Measurements from ENCODE around the gene SERPINA3.

DNA sequence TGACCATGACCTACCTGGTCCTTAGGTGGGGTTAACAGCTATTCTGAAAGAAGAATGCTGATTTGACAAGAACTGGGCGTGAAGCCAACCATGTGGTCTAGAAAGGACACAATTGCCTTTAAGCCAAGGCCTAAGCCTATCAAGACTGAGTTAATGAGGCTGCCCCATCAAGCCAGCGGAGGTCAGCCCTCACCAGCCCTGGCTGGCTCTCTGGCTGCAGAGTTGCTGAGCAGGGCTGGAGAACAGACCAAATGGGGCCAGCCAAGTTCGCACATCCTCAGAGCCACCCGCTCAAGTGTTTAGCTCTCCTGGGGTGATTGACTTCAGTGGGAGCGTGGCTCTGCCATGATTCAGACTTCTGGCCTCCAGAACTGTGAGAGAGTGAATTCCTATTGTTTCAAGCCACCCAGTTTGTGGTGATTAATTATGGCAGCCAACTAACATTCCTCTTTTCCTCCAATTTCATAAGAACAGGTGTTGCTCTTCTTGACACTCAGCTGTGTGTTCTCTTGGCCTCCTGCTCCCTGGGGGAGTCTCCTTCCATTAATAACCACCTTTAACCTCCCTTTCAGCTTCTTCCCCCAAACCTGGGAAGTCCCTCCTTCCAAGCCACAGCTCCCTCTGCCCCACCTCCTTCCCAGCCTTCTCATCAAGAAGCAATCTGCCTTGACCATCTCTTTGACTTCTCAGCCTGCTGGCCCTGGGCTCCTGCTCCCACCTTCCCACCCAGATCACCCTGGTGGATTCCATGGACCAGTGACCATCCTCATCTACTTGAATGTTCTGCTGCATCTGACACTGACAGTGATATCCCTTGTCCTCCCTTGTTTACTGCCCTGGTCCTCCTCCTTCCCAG lies 36.2 kb upstream of the SERPINA3 start:
- TF ChIP-seq EZH2phosphoT487 (IDR thresholded peaks at IDR 0.05; ENCODE audit: borderline replicate concordance, low read length) = no peak
- TF ChIP-seq, protein P1, sequence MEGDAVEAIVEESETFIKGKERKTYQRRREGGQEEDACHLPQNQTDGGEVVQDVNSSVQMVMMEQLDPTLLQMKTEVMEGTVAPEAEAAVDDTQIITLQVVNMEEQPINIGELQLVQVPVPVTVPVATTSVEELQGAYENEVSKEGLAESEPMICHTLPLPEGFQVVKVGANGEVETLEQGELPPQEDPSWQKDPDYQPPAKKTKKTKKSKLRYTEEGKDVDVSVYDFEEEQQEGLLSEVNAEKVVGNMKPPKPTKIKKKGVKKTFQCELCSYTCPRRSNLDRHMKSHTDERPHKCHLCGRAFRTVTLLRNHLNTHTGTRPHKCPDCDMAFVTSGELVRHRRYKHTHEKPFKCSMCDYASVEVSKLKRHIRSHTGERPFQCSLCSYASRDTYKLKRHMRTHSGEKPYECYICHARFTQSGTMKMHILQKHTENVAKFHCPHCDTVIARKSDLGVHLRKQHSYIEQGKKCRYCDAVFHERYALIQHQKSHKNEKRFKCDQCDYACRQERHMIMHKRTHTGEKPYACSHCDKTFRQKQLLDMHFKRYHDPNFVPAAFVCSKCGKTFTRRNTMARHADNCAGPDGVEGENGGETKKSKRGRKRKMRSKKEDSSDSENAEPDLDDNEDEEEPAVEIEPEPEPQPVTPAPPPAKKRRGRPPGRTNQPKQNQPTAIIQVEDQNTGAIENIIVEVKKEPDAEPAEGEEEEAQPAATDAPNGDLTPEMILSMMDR (conservative IDR thresholded peaks at IDR 0.05; ENCODE audit: low read depth, low read length) = no peak
